Measurements from ENCODE around the gene HOXC4.

HOXC4 gene

DNA sequence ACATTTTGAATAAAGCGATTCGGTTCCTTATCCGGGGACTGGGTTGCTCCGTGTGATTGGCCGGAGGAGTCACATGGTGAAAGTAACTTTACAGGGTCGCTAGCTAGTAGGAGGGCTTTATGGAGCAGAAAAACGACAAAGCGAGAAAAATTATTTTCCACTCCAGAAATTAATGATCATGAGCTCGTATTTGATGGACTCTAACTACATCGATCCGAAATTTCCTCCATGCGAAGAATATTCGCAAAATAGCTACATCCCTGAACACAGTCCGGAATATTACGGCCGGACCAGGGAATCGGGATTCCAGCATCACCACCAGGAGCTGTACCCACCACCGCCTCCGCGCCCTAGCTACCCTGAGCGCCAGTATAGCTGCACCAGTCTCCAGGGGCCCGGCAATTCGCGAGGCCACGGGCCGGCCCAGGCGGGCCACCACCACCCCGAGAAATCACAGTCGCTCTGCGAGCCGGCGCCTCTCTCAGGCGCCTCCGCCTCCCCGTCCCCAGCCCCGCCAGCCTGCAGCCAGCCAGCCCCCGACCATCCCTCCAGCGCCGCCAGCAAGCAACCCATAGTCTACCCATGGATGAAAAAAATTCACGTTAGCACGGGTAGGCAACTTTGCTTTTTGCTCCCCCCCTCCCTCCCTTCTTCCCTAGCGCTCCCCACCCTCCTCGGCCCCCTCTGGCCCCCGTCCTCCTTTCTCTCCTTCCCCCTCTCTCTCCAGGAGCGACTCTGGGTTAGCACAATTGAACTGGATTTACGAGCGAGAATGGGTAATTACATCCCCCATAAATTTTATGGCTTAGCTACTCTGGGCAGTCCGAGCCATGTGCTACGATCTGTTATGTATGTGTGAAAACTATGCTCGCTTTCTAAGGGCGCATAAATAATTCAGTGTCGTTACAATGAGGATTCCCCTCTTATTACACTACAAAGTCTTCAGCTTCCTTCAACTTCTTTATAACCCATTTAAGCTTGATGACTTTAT is at the start of gene HOXC4:
HOXC4 (plus strand) TSS at position 85 of the 991 bp plus-strand sequence; CDS start at position 173, 88 bp downstream.
- DNase-seq (ENCODE audit: low read depth, low spot score): no peak

DNA sequence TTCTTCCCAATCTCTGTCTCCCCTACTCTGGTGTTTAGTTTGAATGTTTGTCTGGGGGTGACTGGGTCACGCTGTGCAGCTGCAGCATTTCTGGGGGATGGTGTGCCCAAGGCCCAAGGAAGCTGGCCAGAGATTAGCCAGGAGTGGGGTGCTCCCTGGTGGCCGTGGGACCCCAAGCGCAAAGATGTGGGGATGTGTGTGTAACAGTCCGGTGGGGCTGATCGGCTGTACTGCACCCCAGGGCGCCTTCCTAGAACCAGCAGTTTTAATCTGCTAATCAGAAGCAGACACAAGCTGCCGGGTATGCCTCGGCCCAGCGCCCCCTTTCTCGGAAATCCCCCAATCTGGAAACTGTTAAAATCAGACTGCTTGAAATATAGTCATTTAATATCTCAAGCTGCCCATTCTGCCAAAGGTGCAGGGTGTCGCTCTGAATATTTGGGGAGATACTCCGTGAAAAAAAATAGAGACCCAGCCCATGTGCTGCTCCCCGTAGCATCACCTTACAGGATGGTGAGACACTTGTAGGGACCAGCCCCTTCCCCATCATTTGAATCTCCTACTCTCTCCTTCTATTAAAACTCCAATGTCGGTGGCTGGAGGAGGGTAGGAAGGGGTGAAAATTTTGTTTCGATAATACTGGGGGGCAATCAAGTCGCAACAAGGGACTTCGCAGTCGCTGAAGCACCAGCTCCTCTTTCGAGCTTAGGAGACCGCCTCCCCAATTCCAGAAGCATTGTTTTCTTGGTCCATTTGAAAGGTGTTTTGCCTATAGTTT is 49.4 kb upstream of the HOXC4 start:
- no peak for DNase-seq (ENCODE audit: low read depth, low spot score)

DNA sequence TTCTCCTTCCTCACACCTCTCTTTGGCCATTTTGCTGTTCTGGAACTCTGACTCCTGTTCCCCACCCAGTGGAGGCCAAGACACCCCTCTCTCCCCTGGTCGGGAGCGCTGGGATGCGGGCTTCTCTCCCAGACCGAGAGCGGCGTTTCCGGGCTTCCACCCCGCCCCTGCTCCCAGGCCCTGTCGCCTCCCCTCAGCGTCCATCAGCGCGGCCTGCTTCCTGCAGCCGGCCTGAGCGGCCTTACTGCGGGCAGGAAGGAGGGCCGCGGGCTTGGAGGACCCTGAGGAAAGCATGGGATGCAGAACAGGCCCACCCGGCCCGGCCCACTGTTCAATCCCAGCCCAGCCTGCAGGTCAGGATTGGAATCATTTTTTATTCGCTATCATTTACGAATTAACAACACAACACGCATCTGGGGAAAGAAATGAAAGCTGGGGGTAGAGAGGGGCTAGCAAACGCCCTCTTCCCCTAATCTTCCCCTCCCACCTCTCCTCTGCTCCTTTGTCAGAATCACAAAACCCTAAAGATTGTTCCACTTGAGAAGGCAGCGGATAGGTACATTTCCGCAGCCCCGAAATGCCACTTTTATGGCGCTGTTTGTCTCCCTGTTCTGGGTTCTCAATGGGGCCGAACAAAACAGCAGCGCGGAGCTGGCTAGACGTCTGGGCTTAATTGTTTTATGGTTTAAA is 48.6 kb upstream of the HOXC4 start:
- no peak for DNase-seq (ENCODE audit: low read depth, low spot score)

DNA sequence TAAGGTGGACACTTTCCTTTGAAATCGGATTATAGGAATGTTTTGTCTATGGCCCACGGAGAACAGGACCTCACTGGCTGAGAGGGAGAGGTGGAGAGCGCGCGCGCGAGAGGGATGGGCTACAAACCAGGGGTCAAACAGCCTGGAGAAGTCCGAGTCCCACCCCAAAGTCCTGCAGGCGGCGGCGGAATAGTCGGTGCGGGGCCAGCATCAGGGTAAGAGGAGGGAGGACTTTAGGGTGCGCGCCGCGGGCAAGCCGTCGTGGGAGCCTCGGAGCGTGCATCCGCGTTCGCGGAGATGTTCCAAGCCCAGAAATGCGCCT is 48.1 kb upstream of the HOXC4 start:
- no peak for DNase-seq (ENCODE audit: low read depth, low spot score)

DNA sequence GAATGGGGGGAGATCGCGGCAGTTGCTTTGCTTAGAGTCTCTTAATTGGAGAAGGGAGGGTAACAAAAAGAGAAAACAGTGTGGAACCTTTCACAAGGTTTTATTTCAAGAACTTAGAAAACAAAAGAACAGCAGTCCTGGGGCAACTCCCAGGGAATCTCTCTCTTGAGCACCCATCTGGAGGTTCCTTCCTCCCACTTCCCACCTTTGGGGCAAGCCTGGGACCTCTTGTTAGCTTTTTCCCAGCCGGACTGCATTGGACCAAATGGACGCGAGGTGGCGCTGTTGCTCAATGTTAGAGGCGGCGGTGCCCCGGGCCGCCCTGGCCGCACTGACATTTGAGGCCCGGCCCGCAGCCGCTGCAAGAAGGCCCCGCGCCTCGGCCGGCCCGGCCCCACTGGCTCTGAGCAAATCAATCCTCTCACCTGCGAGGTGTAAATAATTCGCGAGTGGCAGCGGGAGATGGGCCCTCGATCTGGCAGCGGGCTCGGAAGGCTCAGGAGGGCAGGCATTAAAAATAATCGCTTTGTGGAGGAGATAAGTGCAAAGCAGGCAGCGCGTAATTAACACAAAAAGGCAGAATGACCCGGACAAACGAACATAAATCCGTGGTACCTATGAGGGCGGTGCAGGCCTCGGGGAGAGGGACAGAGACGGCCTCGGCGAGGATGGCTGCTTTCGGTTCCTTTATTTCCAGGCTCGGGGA is 47.6 kb upstream of the HOXC4 start:
- no peak for DNase-seq (ENCODE audit: low read depth, low spot score)

DNA sequence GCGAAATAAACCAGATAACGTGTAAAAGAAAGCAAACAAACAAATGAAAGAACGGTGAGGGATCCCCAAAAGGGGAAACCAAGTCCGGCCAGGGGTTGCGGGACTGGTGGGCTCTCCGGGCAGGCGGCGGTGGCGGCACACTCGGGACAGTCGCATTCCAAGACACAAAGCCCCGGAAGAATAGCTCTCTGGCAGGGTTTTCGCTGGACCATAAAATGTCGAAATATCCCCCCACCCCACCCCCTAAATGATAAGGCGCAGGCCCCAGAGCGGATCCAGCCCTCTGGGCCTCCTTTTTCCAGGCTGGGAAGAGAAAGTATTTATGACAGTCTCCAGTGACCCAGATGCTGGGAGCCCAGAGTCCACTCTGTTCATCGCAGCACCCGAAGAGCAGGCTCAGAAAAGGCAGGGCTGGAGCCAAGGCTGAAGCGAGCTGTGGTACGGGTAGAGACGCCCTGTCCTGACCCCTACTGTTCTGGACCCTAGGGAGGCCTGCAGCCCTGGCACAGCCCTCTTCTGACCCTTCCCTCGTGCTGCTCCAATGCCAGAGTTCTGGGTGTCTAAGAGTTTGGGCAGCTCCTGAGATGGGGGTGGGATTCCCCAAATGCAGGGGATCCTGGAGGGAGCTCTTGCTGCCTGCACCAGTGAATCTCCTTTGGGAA is 46.9 kb upstream of the HOXC4 start:
- no peak for DNase-seq (ENCODE audit: low read depth, low spot score)

DNA sequence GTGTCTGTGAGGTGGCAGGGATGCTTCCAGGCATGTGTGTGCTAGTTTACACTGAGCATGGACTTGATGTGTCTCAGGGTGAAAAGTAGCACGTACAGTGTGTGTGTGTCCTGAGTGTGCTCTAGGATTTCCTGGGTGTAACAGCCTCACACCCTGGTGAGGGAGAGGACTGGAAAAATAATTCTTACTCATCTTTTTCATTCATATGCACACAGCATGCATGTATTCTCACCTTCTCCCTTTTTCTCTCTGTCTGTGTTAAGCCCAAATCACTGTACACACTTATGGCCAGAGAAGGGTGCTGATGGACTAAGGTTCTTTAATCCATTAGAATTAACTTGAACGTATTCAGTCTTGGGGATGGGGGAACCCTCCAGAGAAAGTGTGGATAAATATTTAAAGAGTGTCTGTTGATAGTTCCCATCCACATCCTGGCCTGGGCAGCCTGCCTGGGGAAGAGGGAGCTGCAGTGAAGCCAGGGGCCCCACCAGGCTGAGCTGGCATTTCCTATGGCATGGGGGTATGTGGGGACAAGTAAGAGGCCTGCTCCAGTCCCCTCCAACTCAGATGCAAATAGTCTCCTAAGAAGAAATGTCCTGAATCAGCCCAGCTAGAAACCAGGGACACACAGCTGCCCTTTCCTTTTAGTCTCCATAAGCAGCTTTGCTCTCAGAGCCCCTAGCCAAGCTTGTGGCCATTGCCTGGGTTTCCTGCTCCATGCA is 45.9 kb upstream of the HOXC4 start:
- DNase-seq (ENCODE audit: low read depth, low spot score): no peak

DNA sequence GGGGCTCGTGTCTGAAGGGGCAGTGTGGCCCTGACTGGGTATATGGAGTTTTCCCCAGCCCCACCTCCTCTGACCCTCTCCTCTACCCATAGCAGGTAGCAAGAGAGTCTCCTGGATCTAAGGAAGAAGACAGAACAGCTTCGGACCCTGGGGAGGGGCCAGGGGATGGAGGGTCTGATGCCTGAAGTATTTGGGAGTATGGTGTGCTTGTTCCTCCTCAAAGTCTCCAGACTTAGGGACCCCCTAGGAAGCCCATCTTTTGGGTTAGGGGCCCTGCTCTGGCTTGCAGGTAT is 45.4 kb upstream of the HOXC4 start:
- DNase-seq (ENCODE audit: low read depth, low spot score): no peak

DNA sequence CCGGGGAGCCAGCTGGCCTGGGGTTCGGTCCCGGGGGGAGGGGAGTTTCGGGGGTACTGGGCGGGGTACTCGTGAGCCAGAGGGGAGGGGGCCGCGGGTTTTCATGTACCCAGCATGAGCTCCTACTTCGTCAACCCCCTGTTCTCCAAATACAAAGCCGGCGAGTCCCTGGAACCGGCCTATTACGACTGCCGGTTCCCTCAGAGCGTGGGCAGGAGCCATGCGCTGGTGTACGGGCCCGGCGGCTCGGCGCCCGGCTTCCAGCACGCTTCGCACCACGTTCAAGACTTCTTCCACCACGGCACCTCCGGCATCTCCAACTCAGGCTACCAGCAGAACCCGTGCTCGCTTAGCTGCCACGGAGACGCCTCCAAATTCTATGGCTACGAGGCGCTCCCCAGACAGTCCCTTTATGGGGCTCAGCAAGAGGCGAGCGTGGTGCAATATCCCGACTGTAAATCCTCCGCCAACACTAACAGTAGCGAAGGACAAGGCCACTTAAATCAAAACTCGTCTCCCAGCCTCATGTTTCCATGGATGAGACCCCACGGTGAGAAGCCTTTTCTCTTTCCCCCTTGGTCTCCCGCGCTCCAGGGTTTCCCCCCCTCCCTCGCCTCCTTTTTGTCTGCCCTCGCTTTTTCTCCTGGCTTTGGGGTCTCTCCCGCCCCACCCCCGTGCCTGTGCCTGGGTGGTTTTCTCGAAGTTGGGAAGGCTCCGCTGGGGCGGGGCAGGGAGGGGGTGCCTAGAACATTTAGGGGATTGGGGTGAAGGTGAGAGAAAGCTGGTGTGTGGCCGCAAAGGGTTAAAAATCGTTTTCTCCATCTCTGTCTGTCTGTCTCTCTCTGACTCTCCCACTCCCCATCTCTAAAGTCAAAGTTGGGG is 44.2 kb upstream of the HOXC4 start:
- DNase-seq (ENCODE audit: low read depth, low spot score): no peak

DNA sequence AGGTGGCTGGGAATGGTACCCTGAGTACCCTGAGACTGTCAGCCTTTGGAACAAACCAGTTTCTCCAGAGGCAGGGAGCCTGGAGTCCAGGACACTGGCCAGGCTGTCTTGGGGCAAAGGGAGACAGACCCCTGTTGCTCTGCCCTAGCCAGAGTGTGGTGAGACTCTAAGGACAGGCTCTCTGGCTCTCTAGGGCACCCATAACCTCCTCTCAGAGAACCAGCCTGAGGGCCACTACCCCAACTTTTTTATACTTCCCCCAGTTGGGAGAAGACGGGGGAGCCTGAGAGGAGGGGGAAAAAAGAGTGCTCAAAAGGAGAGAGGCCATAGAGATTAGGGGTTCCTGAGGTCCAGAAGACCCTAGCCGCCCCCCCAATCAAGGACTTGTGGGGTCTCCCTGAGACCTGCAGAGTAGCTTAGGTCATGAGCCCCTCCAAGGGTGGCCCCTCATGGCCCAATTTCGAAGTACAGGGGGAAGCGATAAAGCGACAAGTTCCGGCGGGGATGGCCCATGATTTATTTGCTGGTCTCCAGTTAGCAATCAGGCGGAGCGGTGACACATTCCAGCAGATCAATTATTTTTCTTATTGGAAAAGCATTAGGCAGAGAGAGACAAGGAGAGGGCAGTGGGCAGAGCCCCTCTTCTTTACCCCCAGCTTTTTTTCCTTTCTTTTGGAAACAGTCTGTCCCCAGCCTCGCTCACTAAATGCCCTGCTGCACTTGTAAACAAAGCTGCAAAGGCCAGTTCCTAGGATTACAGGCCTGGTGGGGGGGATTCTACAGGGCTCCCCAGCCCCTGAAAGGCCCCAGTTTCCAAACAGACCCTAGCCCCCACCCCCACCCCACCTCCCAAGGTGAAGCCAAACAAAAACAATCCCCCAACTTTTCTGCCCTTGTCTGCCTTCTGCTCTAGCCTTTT is 43.3 kb upstream of the HOXC4 start:
- no peak for DNase-seq (ENCODE audit: low read depth, low spot score)

DNA sequence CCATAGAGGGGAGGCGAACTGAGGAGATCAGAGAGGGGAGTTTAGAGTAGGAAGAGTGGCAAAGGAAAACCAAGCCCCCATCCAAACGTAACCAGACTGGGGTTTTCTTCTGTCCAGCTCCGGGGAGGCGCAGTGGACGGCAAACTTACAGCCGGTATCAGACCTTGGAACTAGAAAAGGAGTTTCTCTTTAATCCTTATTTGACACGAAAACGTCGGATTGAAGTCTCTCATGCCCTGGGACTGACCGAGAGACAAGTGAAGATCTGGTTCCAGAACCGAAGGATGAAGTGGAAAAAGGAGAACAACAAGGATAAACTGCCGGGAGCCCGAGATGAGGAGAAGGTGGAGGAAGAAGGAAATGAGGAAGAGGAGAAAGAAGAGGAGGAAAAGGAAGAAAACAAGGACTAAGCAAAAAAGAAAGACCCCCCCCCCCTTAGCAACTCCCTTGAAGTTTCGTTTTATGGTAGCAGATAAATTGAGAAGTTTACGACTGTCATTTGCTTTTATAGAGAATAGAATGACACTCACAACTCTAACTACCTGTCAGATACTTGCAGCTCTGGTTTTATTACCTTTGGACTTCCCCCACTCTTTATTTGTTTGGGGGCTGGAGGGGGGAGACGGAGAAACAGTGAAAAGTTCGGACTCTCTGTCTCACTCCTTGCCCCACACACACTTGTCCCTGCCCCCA is 42.5 kb upstream of the HOXC4 start:
- no peak for DNase-seq (ENCODE audit: low read depth, low spot score)

DNA sequence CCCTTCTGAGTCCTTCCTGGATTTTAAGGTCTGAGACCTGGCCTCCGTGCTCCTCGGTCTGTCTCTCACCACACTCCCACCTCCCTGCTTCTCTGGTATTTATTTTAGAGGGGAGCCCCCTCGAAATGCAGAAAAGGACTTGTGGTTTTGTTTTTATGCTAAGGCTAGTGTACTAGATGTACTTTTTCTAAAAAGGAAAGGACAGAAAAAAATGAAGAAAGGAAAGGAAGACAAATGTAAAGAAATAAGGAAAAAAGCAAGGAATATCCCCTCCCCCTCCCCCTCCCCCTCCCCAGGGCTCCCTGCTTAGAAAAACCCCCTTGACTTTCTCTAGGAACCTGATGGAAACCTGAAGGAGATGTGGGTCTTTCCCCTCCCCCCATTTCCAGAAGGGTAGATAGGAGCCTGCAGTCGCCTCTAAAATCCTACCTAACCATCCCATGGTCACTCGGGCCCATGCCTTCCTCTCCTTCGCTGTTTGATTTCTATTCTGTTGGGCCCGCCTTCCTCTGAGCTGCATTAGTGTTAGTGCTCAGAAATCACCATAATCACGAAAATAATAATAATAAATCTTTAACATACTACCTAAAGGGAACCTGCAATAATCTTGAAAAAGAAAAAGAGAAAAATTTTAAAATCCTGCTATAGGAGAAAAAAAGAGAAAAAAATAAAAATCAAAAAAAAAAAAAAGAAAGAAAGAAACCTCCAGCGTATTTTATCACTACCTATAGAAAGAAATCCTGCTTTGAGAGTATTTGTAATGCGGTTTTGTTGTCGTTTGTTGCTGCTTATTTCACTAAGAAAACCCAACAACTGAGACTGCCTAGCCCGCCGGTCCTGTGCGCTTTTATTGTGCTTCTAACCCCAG is 41.7 kb upstream of the HOXC4 start:
- DNase-seq (ENCODE audit: low read depth, low spot score): no peak

DNA sequence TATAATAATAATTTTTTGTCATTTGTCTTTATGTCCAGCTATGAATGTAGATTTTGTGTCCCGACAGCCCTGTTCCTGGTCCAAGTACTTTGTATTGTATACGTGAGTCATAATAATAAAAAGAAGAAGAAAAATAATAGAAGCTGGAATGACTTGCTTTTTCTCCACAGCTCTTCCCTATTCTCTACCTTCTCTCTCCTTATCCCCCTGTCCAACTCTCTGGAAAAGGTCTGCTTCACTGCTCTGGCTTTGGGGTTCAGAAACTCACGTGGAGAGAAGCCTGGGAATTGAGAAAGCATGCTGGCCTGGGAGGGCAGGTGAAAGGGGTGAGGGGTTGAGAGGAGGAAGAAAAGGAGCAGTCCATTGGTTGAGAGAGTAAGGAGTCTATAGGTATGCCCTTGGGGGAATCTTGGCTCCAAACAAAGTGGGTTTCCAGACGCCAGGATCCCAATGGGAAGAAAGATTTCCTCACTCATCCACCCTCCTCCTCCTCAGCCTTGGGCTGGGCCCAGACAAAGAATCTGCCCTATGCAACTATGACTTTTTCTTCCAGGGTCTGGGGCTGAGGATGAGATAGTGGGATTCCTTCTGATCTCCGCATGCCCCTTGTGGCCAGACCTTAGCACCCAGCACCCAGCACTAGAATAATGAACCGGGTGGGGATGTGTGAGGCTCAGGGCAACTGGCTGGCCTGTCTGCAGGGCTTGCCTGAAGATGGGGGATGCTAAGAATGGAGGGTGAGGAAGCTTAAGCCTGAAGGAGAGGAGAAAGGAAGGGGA is 40.8 kb upstream of the HOXC4 start:
- DNase-seq (ENCODE audit: low read depth, low spot score): no peak

DNA sequence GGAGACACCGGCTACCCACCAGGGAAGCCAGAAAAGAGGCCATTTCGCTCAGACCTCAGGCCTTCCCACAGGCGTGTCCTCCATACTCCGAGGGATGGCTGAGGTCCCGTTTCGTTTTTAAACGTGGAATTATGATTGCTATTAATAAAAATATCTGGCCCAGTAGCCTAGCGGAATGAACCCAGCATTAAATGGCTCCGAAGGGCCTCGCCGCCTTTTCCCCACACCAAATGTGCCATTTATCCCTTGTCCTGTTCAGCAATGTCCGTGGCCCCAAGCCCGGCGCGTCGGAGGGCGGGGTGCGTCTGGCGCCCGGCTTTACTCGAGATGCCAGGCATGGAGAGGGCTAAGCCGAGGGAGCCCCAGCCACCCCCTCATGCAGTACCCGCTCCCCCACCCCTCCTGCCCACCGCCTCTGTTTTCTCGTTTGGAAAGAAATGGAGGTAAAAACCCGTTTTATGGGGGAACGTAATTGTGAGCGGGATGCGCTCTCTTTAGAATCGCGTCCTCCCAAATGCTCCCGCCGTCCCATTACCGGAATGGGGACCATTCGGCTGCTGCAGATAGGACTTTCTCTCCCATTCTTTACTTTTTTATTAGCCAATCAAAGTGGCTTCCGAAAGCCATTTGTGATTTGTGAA is 39.1 kb upstream of the HOXC4 start:
- DNase-seq (ENCODE audit: low read depth, low spot score): no peak

Measured in iPS DF 19.7 (cell line).